Measurements from ENCODE around the gene SLC1A3.
A peak's percentile ranks its signal among the peaks of the same experiment; 100 is the strongest.
"Not testable (repeated sequence)": the region's sequence is repeated elsewhere in the genome, so short reads cannot be mapped to it uniquely, and the experiment has no call there.

SLC1A3 gene

DNA sequence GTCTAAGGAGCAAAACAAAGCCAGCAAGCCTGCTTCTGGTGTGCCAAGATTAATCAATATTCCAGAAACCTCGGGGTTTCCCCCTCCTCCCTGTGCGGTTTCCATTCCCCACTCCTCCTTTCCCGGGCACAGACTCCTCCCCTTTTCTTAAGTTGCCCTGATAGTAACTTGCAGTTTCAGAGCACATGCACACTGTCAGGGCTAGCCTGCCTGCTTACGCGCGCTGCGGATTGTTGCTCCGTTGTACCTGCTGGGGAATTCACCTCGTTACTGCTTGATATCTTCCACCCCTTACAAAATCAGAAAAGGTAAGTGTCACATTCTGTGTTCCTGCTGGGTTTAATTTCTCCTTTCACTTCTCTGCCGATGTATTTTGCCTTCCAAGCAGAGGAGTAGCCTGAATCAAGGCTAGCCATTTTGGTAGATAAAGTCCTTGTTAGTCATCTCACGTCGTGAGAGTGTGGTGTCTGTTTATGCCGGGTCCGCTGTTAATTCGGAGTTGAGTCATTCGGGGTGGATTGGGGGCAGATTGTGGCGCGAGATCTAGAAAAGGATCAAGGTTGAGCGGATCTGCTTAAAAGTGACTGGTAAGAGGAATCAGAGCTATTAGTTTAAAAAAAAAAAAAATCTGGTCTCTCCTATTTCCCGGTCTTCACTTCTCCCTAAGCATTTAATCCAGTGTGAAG, at the start of gene SLC1A3:
SLC1A3 (plus strand) TSS at position 179 of the 686 bp plus-strand sequence. CDS start 1,818 bp downstream, outside the sequence.
- peak within 1 kb of the TSS; percentile 91 for H3K4me3 Mint-ChIP-seq
- intact Hi-C loops (cut with micrococcal nuclease) = loop anchor here (5.0 kb wide), 1 partner anchor 51 kb away; no protein-coding TSS in a partner anchor
- H3K4me1 Mint-ChIP-seq (ENCODE audit: low read depth) = peaks cover 19% of the 10 kb centered on the region
- peaks cover 13% of the 10 kb centered on the region for H3K9me3 Mint-ChIP-seq
- no peaks in the 10 kb centered on the region for H3K27me3 Mint-ChIP-seq
- H3K36me3 Mint-ChIP-seq (ENCODE audit: low read depth) = peaks cover 20% of the 10 kb centered on the region
- H3K27ac Mint-ChIP-seq = peak within 1 kb of the TSS; percentile 92

GRCh38 chr5:36558641-36559040, 47.8 kb upstream of the SLC1A3 start:
- Mint-ChIP-seq H3K4me3 (no peak overlapping the region), H3K27ac (no peak overlapping the region), H3K4me1 (ENCODE audit: low read depth) (no peaks in the 10 kb centered on the region), H3K36me3 (ENCODE audit: low read depth) (no peaks in the 10 kb centered on the region), H3K9me3 (no peaks in the 10 kb centered on the region), H3K27me3 (peaks cover 1% of the 10 kb centered on the region)
- intact Hi-C loops (cut with micrococcal nuclease) = no loop called here

GRCh38 chr5:36561601-36562000, 44.8 kb upstream of the SLC1A3 start:
- Mint-ChIP-seq H3K9me3 (no peaks in the 10 kb centered on the region), H3K4me3 (no peak overlapping the region), H3K27me3 (no peaks in the 10 kb centered on the region), H3K4me1 (ENCODE audit: low read depth) (no peaks in the 10 kb centered on the region), H3K27ac (no peak overlapping the region), H3K36me3 (ENCODE audit: low read depth) (no peaks in the 10 kb centered on the region)
- intact Hi-C loops (cut with micrococcal nuclease) = no loop called here

DNA sequence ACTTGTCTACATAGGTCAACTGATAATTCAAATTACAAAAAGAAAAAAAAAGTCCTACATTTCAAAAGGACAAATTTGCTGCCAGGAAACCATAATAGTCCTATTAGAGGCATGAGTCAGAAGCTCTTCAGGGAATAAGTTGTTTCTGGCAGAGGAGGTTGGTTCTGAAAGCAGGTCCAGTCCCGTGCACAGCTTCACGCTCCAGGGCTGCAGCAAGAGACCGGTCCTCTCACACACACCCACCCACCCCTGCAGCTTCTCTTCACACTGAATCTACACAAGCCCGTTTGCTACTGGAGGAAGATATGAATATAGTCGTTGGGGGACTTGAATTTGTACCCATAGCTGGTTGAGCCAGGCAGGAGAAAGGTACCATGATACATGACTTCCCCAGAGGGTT, 36.9 kb upstream of the SLC1A3 start:
- H3K4me1 Mint-ChIP-seq (ENCODE audit: low read depth) = no peaks in the 10 kb centered on the region
- H3K9me3 Mint-ChIP-seq = no peaks in the 10 kb centered on the region
- intact Hi-C loops (cut with micrococcal nuclease) = no loop called here
- H3K27me3 Mint-ChIP-seq = no peaks in the 10 kb centered on the region
- H3K27ac Mint-ChIP-seq = no peak overlapping the region
- H3K36me3 Mint-ChIP-seq (ENCODE audit: low read depth) = no peaks in the 10 kb centered on the region
- no peak overlapping the region for H3K4me3 Mint-ChIP-seq

DNA sequence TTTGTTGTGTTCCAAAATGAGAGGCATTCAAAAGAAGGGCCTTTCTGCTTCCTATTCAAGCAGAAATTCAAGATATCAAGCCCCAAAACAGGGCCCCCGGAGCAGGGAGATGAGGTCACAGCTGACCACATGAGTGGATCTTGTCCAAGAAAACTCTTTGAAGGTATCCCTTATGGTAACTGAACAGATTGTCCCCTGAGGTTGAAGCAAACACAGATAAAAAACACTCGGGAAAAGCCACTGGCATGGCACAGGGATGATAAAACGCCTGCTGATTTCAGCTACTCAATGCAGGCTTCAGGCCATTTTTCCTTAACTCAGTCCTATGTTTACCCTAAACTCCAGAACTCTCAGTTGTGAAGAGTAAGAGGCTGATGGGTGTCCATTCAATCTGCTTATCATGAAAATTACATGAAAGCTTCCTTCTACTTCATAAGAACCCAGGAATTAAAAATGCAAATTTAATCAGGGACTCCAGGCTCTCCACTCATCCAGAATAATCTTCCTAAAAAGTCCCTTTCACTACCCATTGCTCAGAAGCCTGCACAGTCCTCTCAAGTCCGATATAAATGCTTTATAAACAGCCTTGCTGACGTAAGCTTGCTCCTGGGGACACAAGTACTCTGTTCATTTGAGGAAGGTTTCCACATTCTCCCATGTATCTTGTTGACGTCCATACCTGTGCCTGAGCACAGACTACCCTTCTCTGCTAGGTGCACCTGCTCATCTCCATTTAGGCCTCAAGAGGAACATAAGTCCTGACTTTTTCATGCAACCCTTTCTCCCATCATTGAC, 35.9 kb upstream of the SLC1A3 start:
- Mint-ChIP-seq H3K36me3 (ENCODE audit: low read depth) (no peaks in the 10 kb centered on the region), H3K27ac (no peak overlapping the region), H3K4me1 (ENCODE audit: low read depth) (no peaks in the 10 kb centered on the region), H3K9me3 (no peaks in the 10 kb centered on the region), H3K27me3 (no peaks in the 10 kb centered on the region), H3K4me3 (no peak overlapping the region)
- intact Hi-C loops (cut with micrococcal nuclease) = no loop called here

GRCh38 chr5:36571401-36572042, 34.9 kb upstream of the SLC1A3 start:
- Mint-ChIP-seq H3K4me1 (ENCODE audit: low read depth) (no peaks in the 10 kb centered on the region), H3K27me3 (no peaks in the 10 kb centered on the region), H3K36me3 (ENCODE audit: low read depth) (no peaks in the 10 kb centered on the region), H3K4me3 (no peak overlapping the region), H3K9me3 (no peaks in the 10 kb centered on the region), H3K27ac (no peak overlapping the region)
- intact Hi-C loops (cut with micrococcal nuclease) = no loop called here

- no peaks in the 10 kb centered on the region for H3K36me3 Mint-ChIP-seq (ENCODE audit: low read depth)
- H3K27me3 Mint-ChIP-seq = no peaks in the 10 kb centered on the region
- H3K27ac Mint-ChIP-seq = no peak overlapping the region
- no peaks in the 10 kb centered on the region for H3K4me1 Mint-ChIP-seq (ENCODE audit: low read depth)
- no peaks in the 10 kb centered on the region for H3K9me3 Mint-ChIP-seq
- no peak overlapping the region for H3K4me3 Mint-ChIP-seq
- intact Hi-C loops (cut with micrococcal nuclease) = no loop called here
Observed at GRCh38 chr5:36573438-36573837, 33.0 kb upstream of the SLC1A3 start.

GRCh38 chr5:36575361-36575781, 31.0 kb upstream of the SLC1A3 start:
- Mint-ChIP-seq H3K27ac (no peak overlapping the region), H3K4me3 (no peak overlapping the region), H3K9me3 (no peaks in the 10 kb centered on the region), H3K4me1 (ENCODE audit: low read depth) (no peaks in the 10 kb centered on the region), H3K27me3 (no peaks in the 10 kb centered on the region), H3K36me3 (ENCODE audit: low read depth) (no peaks in the 10 kb centered on the region)
- intact Hi-C loops (cut with micrococcal nuclease) = no loop called here

GRCh38 chr5:36576721-36577120, 29.7 kb upstream of the SLC1A3 start:
- no peaks in the 10 kb centered on the region for H3K9me3 Mint-ChIP-seq
- H3K27me3 Mint-ChIP-seq = no peaks in the 10 kb centered on the region
- no peaks in the 10 kb centered on the region for H3K4me1 Mint-ChIP-seq (ENCODE audit: low read depth)
- no peaks in the 10 kb centered on the region for H3K36me3 Mint-ChIP-seq (ENCODE audit: low read depth)
- intact Hi-C loops (cut with micrococcal nuclease) = no loop called here
- H3K4me3 Mint-ChIP-seq = no peak overlapping the region
- H3K27ac Mint-ChIP-seq = no peak overlapping the region

- H3K4me1 Mint-ChIP-seq (ENCODE audit: low read depth); H3K4me3 Mint-ChIP-seq; H3K36me3 Mint-ChIP-seq (ENCODE audit: low read depth); H3K27me3 Mint-ChIP-seq; H3K9me3 Mint-ChIP-seq; intact Hi-C loops (cut with micrococcal nuclease); H3K27ac Mint-ChIP-seq: not testable (repeated sequence)
Observed at GRCh38 chr5:36579858-36580257, 26.5 kb upstream of the SLC1A3 start.

GRCh38 chr5:36581070-36581469, 25.3 kb upstream of the SLC1A3 start:
- Mint-ChIP-seq H3K4me3 (no peak overlapping the region), H3K4me1 (ENCODE audit: low read depth) (peaks cover 8% of the 10 kb centered on the region), H3K27me3 (no peaks in the 10 kb centered on the region), H3K27ac (no peak overlapping the region), H3K9me3 (no peaks in the 10 kb centered on the region), H3K36me3 (ENCODE audit: low read depth) (no peaks in the 10 kb centered on the region)
- intact Hi-C loops (cut with micrococcal nuclease) = no loop called here

- no peaks in the 10 kb centered on the region for H3K36me3 Mint-ChIP-seq (ENCODE audit: low read depth)
- no peaks in the 10 kb centered on the region for H3K9me3 Mint-ChIP-seq
- no peaks in the 10 kb centered on the region for H3K27me3 Mint-ChIP-seq
- H3K4me1 Mint-ChIP-seq (ENCODE audit: low read depth) = peaks cover 13% of the 10 kb centered on the region
- H3K4me3 Mint-ChIP-seq = no peak overlapping the region
- H3K27ac Mint-ChIP-seq = no peak overlapping the region
- intact Hi-C loops (cut with micrococcal nuclease) = no loop called here
Observed at GRCh38 chr5:36584009-36584875, 22.2 kb upstream of the SLC1A3 start.

GRCh38 chr5:36585701-36586100, 20.7 kb upstream of the SLC1A3 start:
- H3K27me3 Mint-ChIP-seq = no peaks in the 10 kb centered on the region
- intact Hi-C loops (cut with micrococcal nuclease) = no loop called here
- no peaks in the 10 kb centered on the region for H3K36me3 Mint-ChIP-seq (ENCODE audit: low read depth)
- peaks cover 13% of the 10 kb centered on the region for H3K4me1 Mint-ChIP-seq (ENCODE audit: low read depth)
- H3K27ac Mint-ChIP-seq = no peak overlapping the region
- no peak overlapping the region for H3K4me3 Mint-ChIP-seq
- no peaks in the 10 kb centered on the region for H3K9me3 Mint-ChIP-seq
